GM19043 (cell line): ENCODE measurements around the gene ENSA.
"Not testable (repeated sequence)": the region's sequence is repeated elsewhere in the genome, so short reads cannot be mapped to it uniquely, and the experiment has no call there.

Experiments used
- ATAC-seq: cut with Tn5 transposase; IDR thresholded peaks from one replicate; pipeline ENCODE4 v1.9.1; 2021; ENCODE audit warnings: low read depth; ENCODE audit not compliant: unreplicated experiment

Gene ENSA

GRCh38 chr1:150582371-150582770, 47.0 kb downstream of the ENSA start:
- no peak for ATAC-seq

GRCh38 chr1:150581962-150582361, 47.5 kb downstream of the ENSA start:
- ATAC-seq: not testable (repeated sequence)

- not testable (repeated sequence) for ATAC-seq
These were observed 48.0 kb downstream of the ENSA start for GRCh38 chr1:150581437-150581836.

- ATAC-seq: not testable (repeated sequence)
These were observed 48.4 kb downstream of the ENSA start for GRCh38 chr1:150580966-150581365.

- ATAC-seq: no peak
These were observed 49.3 kb downstream of the ENSA start for GRCh38 chr1:150579945-150580642.

GRCh38 chr1:150579110-150579944, 50.1 kb downstream of the ENSA start, which contains the start of gene MCL1:
MCL1 (minus strand) TSS chr1:150579610; CDS start chr1:150579530, 80 bp downstream.
- peak; percentile 91 for ATAC-seq

DNA sequence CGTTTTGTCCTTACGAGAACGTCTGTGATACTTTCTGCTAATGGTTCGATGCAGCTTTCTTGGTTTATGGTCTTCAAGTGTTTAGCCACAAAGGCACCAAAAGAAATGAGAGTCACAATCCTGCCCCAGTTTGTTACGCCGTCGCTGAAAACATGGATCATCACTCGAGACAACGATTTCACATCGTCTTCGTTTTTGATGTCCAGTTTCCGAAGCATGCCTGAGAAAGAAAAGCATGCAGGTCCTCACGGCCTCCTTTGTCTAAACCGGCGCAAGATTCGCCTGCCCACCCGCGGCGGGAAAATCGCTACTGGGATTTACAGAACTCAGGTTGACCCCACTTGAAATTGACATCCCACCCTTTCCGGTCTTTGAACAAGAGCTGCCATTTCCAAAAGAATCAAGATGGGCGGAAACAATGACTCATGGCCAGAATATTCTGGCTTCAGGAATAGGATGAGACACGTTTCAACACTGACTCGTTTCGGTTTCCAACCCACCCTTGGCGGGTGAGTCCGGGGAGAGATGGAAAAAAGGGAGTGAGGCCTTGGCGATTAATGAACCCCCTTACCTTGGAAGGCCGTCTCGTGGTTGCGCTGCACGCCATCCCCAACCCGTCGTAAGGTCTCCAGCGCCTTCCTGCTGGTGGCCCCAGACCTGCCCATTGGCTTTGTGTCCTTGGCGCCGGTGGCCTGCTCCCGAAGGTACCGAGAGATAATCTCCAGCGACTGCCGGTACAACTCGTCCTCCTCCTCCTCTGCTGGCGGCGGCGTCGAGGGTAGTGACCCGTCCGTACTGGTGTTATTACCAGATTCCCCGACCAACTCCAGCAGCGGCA, 50.9 kb downstream of the ENSA start:
- no peak for ATAC-seq

DNA sequence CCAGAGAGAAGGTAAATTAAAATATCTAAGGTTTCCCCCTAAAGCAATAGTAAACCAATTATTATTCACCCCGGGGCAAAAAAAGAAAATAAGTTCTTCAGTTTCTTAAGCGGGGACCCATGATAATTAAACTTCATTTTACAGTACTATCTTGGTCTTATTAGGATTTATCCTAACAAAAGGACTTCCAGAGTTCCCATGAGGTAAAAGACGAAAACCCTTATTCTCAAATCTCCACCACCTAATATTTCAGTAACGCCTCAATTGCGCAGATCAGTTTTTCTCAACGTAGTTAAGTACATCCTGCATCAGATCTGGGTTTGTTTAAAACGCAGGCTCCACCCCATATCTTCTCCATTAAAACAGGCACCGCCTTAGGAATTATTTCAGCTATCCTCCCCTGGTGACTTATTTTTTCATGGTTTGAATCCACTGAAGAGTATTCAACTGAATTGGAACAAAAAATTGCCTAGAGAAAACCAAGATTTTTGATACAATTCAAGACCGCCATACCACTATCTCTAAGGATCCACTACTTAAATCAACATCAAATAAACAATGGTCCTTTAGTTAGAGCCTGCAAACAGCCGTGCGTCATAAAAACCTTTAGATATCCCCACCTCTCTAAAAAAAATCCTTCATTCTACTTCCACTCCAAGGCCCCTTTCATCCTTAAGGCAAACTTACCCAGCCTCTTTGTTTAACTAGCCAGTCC, 51.7 kb downstream of the ENSA start:
- no peak for ATAC-seq

DNA sequence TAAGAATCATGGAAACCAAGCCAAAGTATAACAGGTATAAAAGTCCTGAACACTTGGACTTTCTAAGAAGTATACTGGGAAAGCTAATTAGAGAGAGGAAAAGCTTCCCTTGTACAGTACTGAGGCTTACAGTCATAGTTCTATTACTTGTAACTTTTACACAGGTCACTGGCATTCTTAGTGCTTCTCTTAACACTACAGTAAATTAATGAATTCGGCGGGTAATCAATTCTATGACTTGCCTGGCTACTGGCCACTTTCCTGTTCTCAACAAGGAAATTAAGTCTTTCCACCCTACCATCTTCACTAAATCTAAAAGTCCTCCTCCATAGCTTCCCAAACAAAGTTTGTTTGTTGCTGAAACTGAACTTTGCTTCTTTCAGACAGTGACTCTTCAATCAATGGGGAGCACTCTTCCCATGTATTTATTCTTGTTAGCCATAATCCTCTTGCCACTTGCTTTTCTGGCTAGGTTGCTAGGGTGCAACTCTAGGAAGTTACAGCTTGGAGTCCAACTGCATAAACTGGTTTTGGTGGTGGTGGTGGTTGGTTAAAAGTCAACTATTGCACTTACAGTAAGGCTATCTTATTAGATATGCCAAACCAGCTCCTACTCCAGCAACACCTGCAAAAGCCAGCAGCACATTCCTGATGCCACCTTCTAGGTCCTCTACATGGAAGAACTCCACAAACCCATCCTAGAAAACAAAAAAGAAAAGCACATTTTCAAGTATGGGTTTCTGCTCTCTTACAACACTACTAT, 52.4 kb downstream of the ENSA start:
- ATAC-seq: no peak

DNA sequence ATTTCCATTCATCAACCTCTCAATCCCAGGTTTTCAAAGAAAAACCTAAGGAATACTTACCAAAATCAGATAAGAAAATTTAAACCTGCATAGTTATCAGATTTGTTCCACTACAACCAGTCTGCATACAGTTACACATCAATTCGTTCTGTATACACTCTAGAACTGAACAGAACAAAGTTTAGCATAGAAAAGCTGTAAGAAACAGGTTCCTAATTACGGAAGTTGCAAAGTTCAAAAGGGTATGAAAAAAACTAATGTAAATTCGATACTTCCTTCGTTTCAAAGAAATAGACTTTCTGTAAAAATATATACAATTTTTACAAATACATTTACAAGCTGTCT, 53.1 kb downstream of the ENSA start:
- ATAC-seq: no peak

DNA sequence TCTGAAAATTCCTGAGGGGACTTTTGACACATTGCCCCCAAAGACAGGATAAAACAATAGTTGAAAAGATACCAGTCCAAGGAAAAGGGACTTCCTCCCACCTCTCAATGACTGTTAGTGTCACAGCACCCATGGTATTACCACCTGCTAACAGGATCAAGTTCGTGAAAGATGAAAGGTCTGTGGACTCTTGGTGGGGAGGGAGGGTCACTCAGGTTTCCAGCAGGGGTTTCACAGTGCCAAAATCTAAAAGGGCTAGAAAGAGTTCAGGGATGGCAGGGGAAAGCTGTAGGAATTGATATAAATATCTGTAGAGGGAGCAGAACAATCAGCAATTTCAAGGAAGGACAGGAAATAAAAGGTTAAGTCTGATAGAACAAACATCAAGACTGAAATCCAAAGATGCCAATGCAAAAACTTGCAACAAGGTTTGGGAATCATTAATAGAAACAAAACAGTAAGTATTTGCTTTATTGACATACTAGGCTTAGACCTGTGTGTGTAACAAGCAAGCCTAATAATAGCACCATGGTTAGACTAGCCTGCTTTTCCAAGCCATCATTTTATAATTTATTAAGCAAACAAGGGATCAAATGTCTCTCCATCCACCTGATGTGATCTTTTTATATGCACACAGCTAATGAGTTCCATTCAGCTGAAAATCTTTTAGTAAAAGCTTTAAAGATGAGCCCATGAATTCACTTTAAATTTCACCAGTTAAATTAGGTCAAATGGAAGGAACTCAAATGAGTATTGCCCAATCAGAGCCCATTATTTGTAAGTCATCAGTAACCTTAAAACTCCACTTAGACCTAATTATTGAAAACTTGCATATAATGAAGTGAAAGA, 53.7 kb downstream of the ENSA start:
- no peak for ATAC-seq

GRCh38 chr1:150575072-150575489, 54.3 kb downstream of the ENSA start:
- ATAC-seq: no peak

DNA sequence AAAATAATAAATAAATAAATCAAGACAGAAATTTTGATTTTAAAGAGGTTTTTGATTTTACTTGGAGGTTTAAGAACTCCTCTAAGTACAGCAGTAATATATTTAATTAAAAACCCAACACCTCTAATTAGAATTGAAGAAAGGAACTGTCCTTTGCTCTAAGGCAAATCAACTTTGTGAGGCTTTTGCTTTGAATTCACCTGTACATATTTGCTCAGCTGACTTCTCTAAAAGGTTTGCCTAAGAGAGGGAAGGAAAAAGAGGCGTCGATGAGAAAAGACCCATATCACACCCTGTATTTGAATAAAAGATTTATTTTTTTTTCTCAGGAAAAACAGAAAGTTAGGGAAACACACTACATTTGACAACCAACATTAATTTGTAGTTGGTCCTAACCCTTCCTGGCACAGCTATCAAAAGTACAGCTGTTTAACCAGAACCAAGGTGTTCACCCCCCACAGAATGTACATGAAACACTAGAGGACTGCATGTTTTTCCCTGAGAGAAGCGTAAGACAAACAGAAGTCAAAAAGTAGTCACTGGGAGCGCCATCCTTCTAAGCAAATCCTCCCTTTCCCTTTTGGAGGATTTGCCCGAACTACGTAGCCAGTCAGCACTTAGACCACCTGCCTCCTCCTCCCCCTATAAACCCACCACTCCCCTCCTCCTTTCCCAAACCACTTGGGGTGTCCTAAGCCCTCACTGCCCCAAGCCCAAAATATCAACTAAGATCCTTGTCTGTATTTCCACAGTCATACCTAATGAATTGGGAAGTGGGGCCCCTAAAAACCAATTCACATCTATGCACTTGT, 54.9 kb downstream of the ENSA start:
- ATAC-seq: no peak

GRCh38 chr1:150573648-150574071, 55.8 kb downstream of the ENSA start:
- ATAC-seq: not testable (repeated sequence)

- no peak for ATAC-seq
These were observed 56.3 kb downstream of the ENSA start for GRCh38 chr1:150572918-150573647.
